HG02642 (cell line): ENCODE results near the gene AP4E1.
"Not testable (repeated sequence)": the region's sequence is repeated elsewhere in the genome, so short reads cannot be mapped to it uniquely, and the experiment has no call there.

Experiments
- ATAC-seq: cut with Tn5 transposase; IDR thresholded peaks from one replicate; pipeline ENCODE4 v1.9.1; 2021; ENCODE audit warnings: mild to moderate bottlenecking; ENCODE audit not compliant: unreplicated experiment, poor library complexity

Gene AP4E1

GRCh38 chr15:50939911-50940310 lies 31.4 kb downstream of the AP4E1 start:
- ATAC-seq, result no peak

GRCh38 chr15:50940506-50940905 lies 32.0 kb downstream of the AP4E1 start:
- ATAC-seq, result no peak

GRCh38 chr15:50943638-50944037 lies 35.2 kb downstream of the AP4E1 start:
- ATAC-seq, result no peak

GRCh38 chr15:50944672-50945071 lies 36.2 kb downstream of the AP4E1 start:
- no peak for ATAC-seq

- ATAC-seq, result no peak
These were observed 37.2 kb downstream of the AP4E1 start for GRCh38 chr15:50945725-50946124.

GRCh38 chr15:50950745-50951144 lies 42.3 kb downstream of the AP4E1 start:
- ATAC-seq, result not testable (repeated sequence)

- ATAC-seq, result no peak
These were observed 44.8 kb downstream of the AP4E1 start for GRCh38 chr15:50953302-50953701.

GRCh38 chr15:50954837-50955236 lies 46.4 kb downstream of the AP4E1 start:
- ATAC-seq, result not testable (repeated sequence)

GRCh38 chr15:50959717-50960116 lies 51.2 kb downstream of the AP4E1 start:
- no peak for ATAC-seq

GRCh38 chr15:50964075-50964474 lies 55.6 kb downstream of the AP4E1 start:
- no peak for ATAC-seq

GRCh38 chr15:50968353-50968752 lies 59.9 kb downstream of the AP4E1 start:
- no peak for ATAC-seq

GRCh38 chr15:50970524-50970923 lies 62.0 kb downstream of the AP4E1 start:
- ATAC-seq, result no peak

- no peak for ATAC-seq
These were observed 62.6 kb downstream of the AP4E1 start for GRCh38 chr15:50971115-50971514.

GRCh38 chr15:50971542-50971941 lies 63.1 kb downstream of the AP4E1 start:
- no peak for ATAC-seq

- ATAC-seq, result no peak
These were observed 65.1 kb downstream of the AP4E1 start for GRCh38 chr15:50973605-50974004.

GRCh38 chr15:50977162-50977561 lies 68.7 kb downstream of the AP4E1 start:
- no peak for ATAC-seq

- ATAC-seq, result no peak
These were observed 70.1 kb downstream of the AP4E1 start for GRCh38 chr15:50978580-50978979.

- no peak for ATAC-seq
These were observed 70.6 kb downstream of the AP4E1 start for GRCh38 chr15:50979041-50979440.

- no peak for ATAC-seq
These were observed 85.1 kb downstream of the AP4E1 start for GRCh38 chr15:50993598-50993997.

GRCh38 chr15:50996641-50997040 lies 88.2 kb downstream of the AP4E1 start:
- no peak for ATAC-seq

GRCh38 chr15:50997371-50998051 lies 89.0 kb downstream of the AP4E1 start:
- no peak for ATAC-seq

- no peak for ATAC-seq
These were observed 95.6 kb downstream of the AP4E1 start for GRCh38 chr15:51004103-51004551.
